Stimulated activated CD8-positive, alpha-beta memory T cell treated with anti-CD3 and anti-CD28 coated beads, Interleukin-7, amount 100 ng/mL, for 48 hours (primary cell): ENCODE results near the gene PANK4.

Source experiments
- DNase-seq, 2 donors: peaks; one replicate each; pipeline ENCODE4 v3.0.0-alpha.2; 2020; ENCODE audit warnings: low read depth in 1 of 2; ENCODE audit errors: extremely low read depth in 1 of 2

PANK4 gene

GRCh38 chr1:2480236-2480985, 46.0 kb downstream of the PANK4 start:
- no peak for DNase-seq

DNA sequence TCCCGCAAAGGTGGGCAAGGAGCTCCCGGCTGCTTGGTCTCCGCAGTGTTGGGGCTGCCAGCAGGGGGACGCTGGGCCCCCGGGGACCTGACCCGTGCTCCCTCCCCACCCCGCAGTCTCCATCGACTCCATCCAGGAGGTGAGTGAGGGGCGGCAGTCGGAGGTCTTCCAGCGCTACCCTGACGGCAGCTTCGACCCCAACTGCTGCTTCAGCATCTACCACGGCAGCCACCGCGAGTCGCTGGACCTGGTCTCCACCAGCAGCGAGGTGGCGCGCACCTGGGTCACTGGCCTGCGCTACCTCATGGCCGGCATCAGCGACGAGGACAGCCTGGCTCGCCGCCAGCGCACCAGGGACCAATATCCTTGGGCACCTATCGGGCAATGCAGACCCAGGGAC, 46.8 kb downstream of the PANK4 start:
- DNase-seq, result no peak

GRCh38 chr1:2479186-2479585, 47.2 kb downstream of the PANK4 start:
- no peak for DNase-seq

DNA sequence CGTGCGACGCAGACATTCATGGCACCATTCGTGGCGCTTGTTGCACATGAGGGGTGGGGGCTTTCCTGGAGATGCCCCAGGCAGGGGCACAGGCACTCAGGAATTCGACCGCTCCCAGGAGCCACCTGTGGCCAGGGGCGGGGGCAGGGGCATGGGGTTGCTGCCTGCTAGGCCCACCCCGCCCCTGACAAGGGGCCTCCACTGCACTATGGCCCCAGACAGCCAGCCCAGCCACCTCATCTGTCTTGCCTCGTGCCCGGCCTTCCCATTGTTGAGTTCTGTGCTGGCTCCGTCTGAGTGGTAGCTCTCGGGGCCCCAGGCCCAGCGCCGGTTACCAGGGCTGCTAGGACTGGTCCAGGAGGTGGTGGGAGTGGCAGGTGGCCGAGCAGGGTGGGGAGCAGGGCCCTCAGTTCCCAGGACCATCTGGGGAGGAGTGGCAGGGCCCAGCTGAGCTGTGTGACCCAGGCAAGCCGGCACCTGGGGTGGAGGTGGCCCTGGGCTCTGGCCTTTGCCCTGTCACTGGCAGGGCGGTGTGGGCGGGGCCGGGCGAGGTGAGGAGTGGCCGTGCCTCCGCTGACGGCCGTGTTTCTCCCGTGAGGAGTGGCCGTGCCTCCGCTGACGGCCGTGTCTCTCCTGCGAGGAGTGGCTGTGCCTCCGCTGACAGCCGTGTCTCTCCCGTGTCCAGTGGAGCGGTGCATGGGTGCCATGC, 48.5 kb downstream of the PANK4 start:
- no peak for DNase-seq

GRCh38 chr1:2477309-2477708, 49.1 kb downstream of the PANK4 start:
- DNase-seq, result no peak

- DNase-seq, result no peak
Measured at GRCh38 chr1:2476061-2476999, 50.1 kb downstream of the PANK4 start, which contains the start of gene PLCH2. TSS of gene PLCH2 (plus strand) at chr1:2476289. CDS start at chr1:2476589, 300 bp downstream.

- no peak for DNase-seq
Measured at GRCh38 chr1:2475571-2475970, 50.8 kb downstream of the PANK4 start.

DNA sequence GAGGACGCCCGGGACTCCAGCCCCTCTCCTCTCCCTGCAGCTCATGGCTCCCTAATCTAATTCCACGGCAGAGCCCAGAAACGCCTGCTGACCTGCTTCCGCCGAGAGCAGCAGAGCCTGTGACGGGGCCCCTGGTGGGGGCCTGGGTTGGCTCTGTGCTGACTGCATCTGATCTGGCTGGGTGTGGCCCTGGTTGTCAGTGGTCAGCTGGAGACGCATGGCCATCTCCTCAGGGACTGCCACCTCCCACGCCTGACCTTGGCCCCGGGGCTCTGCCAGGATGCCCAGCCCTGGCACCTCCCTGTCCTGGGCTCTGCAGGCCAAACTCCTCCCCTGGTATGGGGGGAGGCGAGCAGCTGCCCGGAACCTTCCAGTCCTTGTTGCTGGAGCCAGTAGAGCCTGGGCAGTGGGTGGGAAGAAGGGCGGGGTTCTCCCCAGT, 51.4 kb downstream of the PANK4 start:
- no peak for DNase-seq

DNA sequence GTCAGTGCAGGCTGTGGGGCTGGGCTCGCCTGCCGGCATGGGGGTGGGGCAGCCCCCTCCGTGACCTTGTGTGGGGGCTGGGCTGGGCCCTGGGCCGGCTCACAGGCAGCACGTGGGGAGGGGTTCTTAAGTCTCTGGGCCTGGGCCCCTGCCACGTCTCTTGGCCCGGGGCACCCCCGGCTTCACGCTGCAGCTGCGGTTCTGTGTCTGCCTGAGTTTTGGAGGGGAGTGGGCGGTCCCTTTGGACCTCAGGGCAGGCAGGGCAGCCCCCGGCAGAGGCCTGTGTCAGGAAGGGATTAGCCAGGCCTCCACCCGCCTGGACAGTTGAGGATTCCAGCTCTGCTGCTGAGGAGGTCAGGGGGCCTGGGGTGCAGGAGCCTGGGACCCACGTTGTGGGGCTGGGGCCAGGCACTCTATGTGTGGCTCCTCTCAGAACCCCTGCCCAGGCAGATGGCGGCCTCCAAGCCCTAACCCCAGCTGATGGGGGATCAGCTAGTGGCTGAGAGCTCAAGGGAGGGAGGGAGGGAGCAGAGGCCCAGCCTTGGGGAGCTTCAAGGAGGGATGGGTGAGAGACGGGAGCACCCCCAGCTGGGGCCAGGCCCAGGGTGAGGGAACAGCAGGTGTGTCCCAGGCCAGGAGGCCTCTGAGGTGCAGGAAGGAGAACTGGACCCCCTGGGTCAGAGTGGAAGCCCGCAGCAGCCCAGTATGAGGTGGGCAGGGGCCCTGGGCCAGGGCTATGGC, 52.1 kb downstream of the PANK4 start:
- DNase-seq, result no peak

DNA sequence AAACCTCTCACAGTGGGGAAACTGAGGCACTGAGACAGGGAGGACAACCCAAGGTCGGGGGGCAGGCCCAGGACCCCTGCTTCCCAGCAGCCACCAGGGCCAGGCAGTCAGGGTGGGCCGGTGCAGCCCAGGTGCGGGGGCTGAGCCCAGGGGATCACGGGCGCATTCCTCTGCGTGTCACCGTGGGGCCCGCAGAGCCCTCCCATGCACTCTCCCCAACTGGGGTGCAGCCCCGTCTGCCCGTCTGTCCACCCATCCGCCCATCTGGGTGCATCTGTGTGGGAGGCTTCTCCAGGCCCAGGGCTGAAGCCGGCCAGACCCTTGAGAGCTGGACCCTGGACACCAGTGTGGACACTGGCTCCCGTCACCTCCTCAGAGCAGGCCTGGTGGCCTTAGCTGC, 53.2 kb downstream of the PANK4 start:
- DNase-seq, result no peak

DNA sequence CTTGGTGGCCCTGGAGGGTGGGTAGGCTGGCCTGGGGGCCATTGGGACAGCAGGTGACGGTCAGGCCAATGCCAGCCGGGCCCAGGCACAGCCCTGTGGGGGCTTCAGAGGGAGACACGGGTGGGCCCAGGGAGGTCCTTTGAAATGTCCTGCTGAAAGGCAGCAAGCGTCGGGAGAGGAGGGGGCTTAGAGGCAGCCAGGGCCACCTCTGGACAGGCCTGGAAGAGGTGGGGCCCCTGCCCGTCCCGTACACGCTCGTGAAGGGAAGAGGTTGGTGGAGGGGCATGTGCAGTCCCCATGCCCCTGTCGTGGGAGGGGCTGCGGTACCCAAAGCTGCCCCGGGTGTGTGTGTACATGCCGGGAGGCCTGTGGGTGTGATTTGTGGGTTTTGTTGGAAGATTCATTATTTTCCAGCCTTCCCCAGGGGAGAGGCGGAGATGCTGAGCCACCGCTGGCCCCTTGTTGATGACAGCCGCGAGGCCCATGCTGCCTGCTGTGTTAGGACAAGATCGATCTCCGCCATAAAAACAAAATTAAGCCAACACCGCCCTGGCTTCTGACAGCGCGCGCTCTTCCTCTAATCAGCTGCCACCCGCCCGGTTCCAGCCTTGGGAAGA, 53.7 kb downstream of the PANK4 start:
- no peak for DNase-seq

- DNase-seq, result no peak
Measured at GRCh38 chr1:2472109-2472508, 54.3 kb downstream of the PANK4 start.

- DNase-seq, result no peak
Measured at GRCh38 chr1:2471587-2472001, 54.8 kb downstream of the PANK4 start.

- no peak for DNase-seq
Measured at GRCh38 chr1:2471159-2471471, 55.3 kb downstream of the PANK4 start.

DNA sequence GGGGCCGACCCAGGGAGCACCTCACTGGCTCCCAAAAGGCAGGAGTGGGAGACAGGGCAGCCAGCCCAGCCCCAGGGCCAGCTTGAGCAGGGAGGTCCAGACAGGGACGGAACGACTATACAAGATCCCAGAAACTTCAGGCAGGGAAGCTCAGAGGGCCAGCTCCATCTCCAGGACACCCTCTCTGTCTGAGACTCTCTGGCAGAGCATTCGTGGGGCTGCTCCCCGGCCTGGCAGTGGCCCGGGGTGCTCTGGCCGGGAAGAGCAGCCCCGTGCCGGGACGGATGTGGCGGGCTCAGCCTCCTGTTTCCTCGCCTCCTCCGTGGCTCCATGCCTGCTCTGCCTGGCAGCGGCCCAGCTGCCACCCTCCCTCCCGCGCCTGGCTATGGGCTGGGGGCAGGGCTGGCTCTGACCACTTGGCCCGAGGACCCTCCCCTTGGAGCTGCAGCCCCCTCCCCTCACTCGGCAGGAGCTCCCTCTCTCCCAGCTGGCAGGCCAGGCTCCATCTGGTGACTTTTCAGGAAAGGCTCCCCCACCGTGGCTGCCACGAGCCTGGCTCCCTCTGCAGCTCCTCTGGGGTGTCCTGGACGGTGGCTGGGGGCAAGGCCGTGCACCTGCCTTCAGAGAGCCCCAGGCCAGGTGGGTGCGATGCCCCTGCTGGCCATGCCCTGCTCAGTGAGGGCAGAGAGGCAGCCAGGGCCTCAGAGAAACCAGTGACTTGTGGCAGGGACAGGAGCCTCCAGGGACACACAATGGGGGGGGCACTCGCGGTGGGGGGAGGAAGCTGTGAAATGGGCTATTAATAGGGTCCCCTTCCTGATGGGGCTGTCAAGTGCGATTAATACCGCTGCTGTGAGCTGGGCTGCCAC, 55.9 kb downstream of the PANK4 start:
- DNase-seq, result no peak

DNA sequence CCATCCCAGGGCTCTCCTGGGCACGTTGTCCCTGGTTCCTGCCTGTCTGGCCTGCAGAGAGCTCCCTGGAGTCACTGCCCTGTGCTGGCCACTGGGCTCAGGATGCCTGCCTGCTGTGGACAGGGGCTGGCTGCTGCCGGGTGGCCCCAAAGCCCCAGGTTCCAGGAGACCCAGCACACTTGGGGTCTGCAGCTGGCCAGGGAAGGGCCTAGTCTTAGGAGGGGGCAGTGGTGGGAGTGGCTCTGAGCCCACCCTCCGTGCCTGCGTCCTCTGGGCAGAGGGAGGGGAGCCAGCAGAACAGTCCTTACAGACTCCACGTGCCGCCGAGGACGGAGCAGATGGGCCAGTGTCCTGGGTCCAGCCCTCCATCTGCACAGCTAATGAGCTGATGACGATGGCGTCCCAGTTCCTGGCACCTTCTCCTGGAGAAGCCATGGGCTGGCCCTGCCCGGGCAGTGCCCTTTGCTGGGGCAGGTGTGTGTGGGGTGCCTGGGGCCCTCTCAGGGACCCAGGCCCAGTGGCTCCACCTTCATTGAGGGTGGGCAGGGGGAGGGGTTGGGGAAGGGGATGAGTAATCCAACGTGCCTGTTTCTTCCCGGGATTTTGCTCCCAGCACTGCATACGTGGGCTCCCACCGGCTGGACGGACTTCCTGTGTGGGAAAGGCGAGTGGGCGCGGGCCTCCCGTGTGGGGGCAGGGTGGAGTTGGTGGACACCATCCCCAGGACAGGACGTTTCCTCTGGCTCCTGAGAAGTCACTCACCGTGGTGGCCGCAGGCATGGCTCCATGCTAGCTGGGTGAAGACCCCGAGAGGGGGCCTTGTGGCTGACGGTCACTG, 57.1 kb downstream of the PANK4 start:
- DNase-seq, result no peak

DNA sequence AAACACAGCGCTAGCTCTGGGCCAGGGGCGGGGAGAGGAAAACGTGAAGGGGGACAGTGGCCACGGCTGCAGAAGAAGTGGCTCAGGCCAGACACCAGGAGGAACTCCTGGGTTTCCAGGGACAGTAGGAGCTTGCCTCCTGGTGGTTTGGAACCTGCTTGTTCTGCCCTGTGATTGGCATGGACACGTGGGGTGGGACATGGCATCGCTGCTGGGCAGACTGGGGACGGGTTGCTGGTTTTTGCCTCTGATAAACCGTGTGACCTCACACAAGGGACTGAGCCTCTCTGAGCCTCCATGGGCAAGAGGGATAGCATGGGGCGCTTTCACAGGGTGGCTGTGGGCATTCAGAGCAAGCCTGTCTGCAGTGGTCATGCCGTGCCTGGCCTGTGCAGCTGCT, 57.9 kb downstream of the PANK4 start:
- no peak for DNase-seq

- no peak for DNase-seq
Measured at GRCh38 chr1:2468041-2468472, 58.3 kb downstream of the PANK4 start.
